Measurements from ENCODE around the gene WDFY4. TPM values are rescaled to one million over a fixed set of nuclear protein-coding genes. Genes with fewer than 3 reads are reported as not detected.

The WDFY4 gene
- total RNA-seq, 3 donors from 2014 or later = 2.3 to 7.0 (median 5.8) TPM

- H3K4me1 ChIP-seq = no peaks in the 10 kb centered on the region
- DNase-seq (ENCODE audit: low spot score in 2 of 2) = no peak
- no peak for TF ChIP-seq POLR2AphosphoS5 (IDR thresholded peaks at IDR 0.05)
- no peak for TF ChIP-seq POLR2A (IDR thresholded peaks at IDR 0.05)
- TF ChIP-seq CTCF (IDR thresholded peaks at IDR 0.05) = no peak
- H3K27ac ChIP-seq = no peak overlapping the region
- intact Hi-C loops (cut with DNase I; ENCODE audit: low total_unique reads) = no loop called here
- H3K4me3 ChIP-seq = no peak overlapping the region
- H3K36me3 ChIP-seq = no peaks in the 10 kb centered on the region
- no peaks in the 10 kb centered on the region for H3K27me3 ChIP-seq
- no peaks in the 10 kb centered on the region for H3K9me3 ChIP-seq
Observed at GRCh38 chr10:48944171-48944570, 259.5 kb downstream of the WDFY4 start.

GRCh38 chr10:48945441-48946130 lies 260.9 kb downstream of the WDFY4 start:
- Histone ChIP-seq H3K27ac (no peak overlapping the region), H3K36me3 (no peaks in the 10 kb centered on the region), H3K9me3 (no peaks in the 10 kb centered on the region), H3K4me3 (no peak overlapping the region), H3K4me1 (no peaks in the 10 kb centered on the region), H3K27me3 (no peaks in the 10 kb centered on the region)
- intact Hi-C loops (cut with DNase I; ENCODE audit: low total_unique reads) = no loop called here
- DNase-seq (ENCODE audit: low spot score in 2 of 2) = no peak
- no peak for TF ChIP-seq POLR2A (IDR thresholded peaks at IDR 0.05)
- TF ChIP-seq CTCF (IDR thresholded peaks at IDR 0.05) = no peak
- no peak for TF ChIP-seq POLR2AphosphoS5 (IDR thresholded peaks at IDR 0.05)

GRCh38 chr10:48946332-48946731 lies 261.7 kb downstream of the WDFY4 start:
- Histone ChIP-seq H3K4me3 (no peak overlapping the region), H3K4me1 (no peaks in the 10 kb centered on the region), H3K36me3 (no peaks in the 10 kb centered on the region), H3K9me3 (no peaks in the 10 kb centered on the region), H3K27ac (no peak overlapping the region), H3K27me3 (no peaks in the 10 kb centered on the region)
- TF ChIP-seq POLR2A (IDR thresholded peaks at IDR 0.05) (no peak), POLR2AphosphoS5 (IDR thresholded peaks at IDR 0.05) (no peak), CTCF (IDR thresholded peaks at IDR 0.05) (no peak)
- DNase-seq (ENCODE audit: low spot score in 2 of 2) = no peak
- intact Hi-C loops (cut with DNase I; ENCODE audit: low total_unique reads) = no loop called here

- intact Hi-C loops (cut with DNase I; ENCODE audit: low total_unique reads) = no loop called here
- Histone ChIP-seq H3K36me3 (no peaks in the 10 kb centered on the region), H3K9me3 (no peaks in the 10 kb centered on the region), H3K4me1 (no peaks in the 10 kb centered on the region), H3K4me3 (no peak overlapping the region), H3K27ac (no peak overlapping the region), H3K27me3 (no peaks in the 10 kb centered on the region)
- no peak for DNase-seq (ENCODE audit: low spot score in 2 of 2)
- TF ChIP-seq CTCF (IDR thresholded peaks at IDR 0.05) = no peak
- TF ChIP-seq POLR2A (IDR thresholded peaks at IDR 0.05) = no peak
- no peak for TF ChIP-seq POLR2AphosphoS5 (IDR thresholded peaks at IDR 0.05)
Observed at GRCh38 chr10:48946891-48947500, 262.3 kb downstream of the WDFY4 start.

GRCh38 chr10:48947690-48948469 lies 263.2 kb downstream of the WDFY4 start:
- no peaks in the 10 kb centered on the region for H3K4me1 ChIP-seq
- TF ChIP-seq POLR2AphosphoS5 (IDR thresholded peaks at IDR 0.05) = no peak
- no peak for TF ChIP-seq CTCF (IDR thresholded peaks at IDR 0.05)
- TF ChIP-seq POLR2A (IDR thresholded peaks at IDR 0.05) = no peak
- intact Hi-C loops (cut with DNase I; ENCODE audit: low total_unique reads) = no loop called here
- no peaks in the 10 kb centered on the region for H3K27me3 ChIP-seq
- no peak overlapping the region for H3K27ac ChIP-seq
- H3K36me3 ChIP-seq = no peaks in the 10 kb centered on the region
- no peak for DNase-seq (ENCODE audit: low spot score in 2 of 2)
- no peaks in the 10 kb centered on the region for H3K9me3 ChIP-seq
- H3K4me3 ChIP-seq = no peak overlapping the region

Data from breast epithelium (tissue), 4 donors.